CD4-positive, alpha-beta T cell (primary cell): ENCODE data around the gene NAV2. TPM values are rescaled to one million over a fixed set of nuclear protein-coding genes. Genes with fewer than 3 reads are reported as not detected.

Experiments
- ATAC-seq: fragments of 200-7000 bp; cut with Tn5 transposase; one replicate; pipeline ENCODE4 v1.10.0; 2022; ENCODE audit warnings: mild to moderate bottlenecking; ENCODE audit not compliant: poor library complexity
- CTCF ChIA-PET: fragments of 350-600 bp; sonication (Branson Sonifier 250); formaldehyde crosslinking; loops from one replicate; lab custom pipeline; 2021; ENCODE audit warnings: antibody characterized with exemption, inconsistent platforms; lab: Charles Lee
- POLR2A ChIA-PET: fragments of 350-600 bp; sonication (Branson Sonifier 250); formaldehyde crosslinking; loops from one replicate; lab custom pipeline; 2021; ENCODE audit warnings: antibody characterized with exemption, inconsistent platforms; lab: Charles Lee
- DNase-seq, 14 experiments: peaks; one replicate each; pipeline ENCODE4 v3.0.0-alpha.2; 2013 to 2020; ENCODE audit warnings: mixed read lengths in 2 of 14
- H3K27ac ChIP-seq, 2 donors: one replicate each; pipeline versions ENCODE4 v1.5.1 to v1.7.0; 2013; ENCODE audit warnings: low read length in 2 of 2, low read depth in 1 of 2, mild to moderate bottlenecking in 1 of 2
- H3K27me3 ChIP-seq, 2 experiments: 1 replicate in 1 of 2; 2 replicates in 1 of 2; pipeline versions ENCODE4 v1.6.1 to v1.7.0; 2013; ENCODE audit warnings: low read length in 2 of 2, control low read depth in 1 of 2, mild to moderate bottlenecking in 1 of 2, moderate library complexity in 1 of 2; ENCODE audit not compliant: insufficient read depth in 2 of 2, control insufficient read depth in 1 of 2
- H3K36me3 ChIP-seq: one replicate; pipeline ENCODE4 v1.6.1; 2013; ENCODE audit warnings: low read length, control low read depth; ENCODE audit not compliant: insufficient read depth
- H3K4me1 ChIP-seq: one replicate; pipeline ENCODE4 v1.6.1; 2013; ENCODE audit warnings: low read length, control low read depth; ENCODE audit not compliant: insufficient read depth
- H3K4me3 ChIP-seq: one replicate; pipeline ENCODE4 v1.5.1; 2013; ENCODE audit warnings: mild to moderate bottlenecking, low read length, moderate library complexity
- H3K9me3 ChIP-seq, 2 experiments: 1 replicate in 1 of 2; 2 replicates in 1 of 2; pipeline versions ENCODE4 v1.6.1 to v1.7.0; 2013; ENCODE audit warnings: low read length in 2 of 2, mild to moderate bottlenecking in 2 of 2, control low read depth in 1 of 2, moderate library complexity in 1 of 2; ENCODE audit not compliant: control insufficient read depth in 1 of 2, insufficient read depth in 1 of 2
- H3K27ac Mint-ChIP-seq: one replicate; pipeline ENCODE4 v1.8.0; 2020; ENCODE audit warnings: mixed read lengths
- H3K27me3 Mint-ChIP-seq: one replicate; pipeline ENCODE4 v1.8.0; 2021; ENCODE audit warnings: mixed read lengths
- H3K36me3 Mint-ChIP-seq: one replicate; pipeline ENCODE4 v1.8.0; 2021; ENCODE audit warnings: low read depth, mixed read lengths
- H3K4me1 Mint-ChIP-seq: one replicate; pipeline ENCODE4 v1.8.0; 2021; ENCODE audit warnings: low read depth, mixed read lengths
- H3K4me3 Mint-ChIP-seq: one replicate; pipeline ENCODE4 v1.8.0; 2020; ENCODE audit warnings: mild to moderate bottlenecking, mixed read lengths
- H3K9me3 Mint-ChIP-seq: one replicate; pipeline ENCODE4 v1.8.0; 2020; ENCODE audit warnings: mixed read lengths
- CTCF ChIP-seq: fragments of 200-600 bp; IDR thresholded peaks from one replicate; pipeline ENCODE4 v1.8.0; 2022; ENCODE audit warnings: antibody characterized with exemption, mild to moderate bottlenecking
- intact Hi-C, 2 experiments: fragments of 100-400 bp; cut with DNase I in 1 of 2; cut with micrococcal nuclease in 1 of 2; formaldehyde crosslinking; loops; one replicate each; pipeline versions ENCODE4 v1.15.1 to v1.9.0; 2023 to 2025; cut with DNase I, micrococcal nuclease
- total RNA-seq, 174 experiments: library from RNA in 2 of 174; stranded (reverse) in 2 of 174; gene quantifications; one replicate each; pipeline ENCODE4 v1.2.3 and lab custom pipeline; 2021 to 2026

Gene NAV2
- total RNA-seq, 2 experiments from 2014 or later = 0.55 to 0.64 TPM

GRCh38 chr11:20159466-20160381, 447.1 kb downstream of the NAV2 start:
- Mint-ChIP-seq H3K4me1 (peaks cover 70% of the 10 kb centered on the region), H3K27me3 (peaks cover 82% of the 10 kb centered on the region), H3K4me3 (peak overlapping the region; percentile 44), H3K36me3 (no peaks in the 10 kb centered on the region), H3K27ac (no peak overlapping the region), H3K9me3 (no peaks in the 10 kb centered on the region)
- Histone ChIP-seq H3K27me3 (peaks cover 81 to 87% of the 10 kb centered on the region in 2 experiments), H3K9me3 (peaks cover 14 to 60% of the 10 kb centered on the region in 2 experiments), H3K36me3 (no peaks in the 10 kb centered on the region), H3K4me3 (no peak overlapping the region), H3K4me1 (peaks cover 55% of the 10 kb centered on the region), H3K27ac (no peak overlapping the region)
- TF ChIP-seq CTCF = no peak
- ATAC-seq (no peak), DNase-seq (peak in 1 of 14 experiments; percentile 10)
- intact Hi-C loops = no loop called here
- CTCF ChIA-PET = interaction anchor here (1.8 kb wide), 1 partner anchor 31 kb away, joined by 3 read pairs; no protein-coding TSS in a partner anchor
- POLR2A ChIA-PET = no interaction called here

DNA sequence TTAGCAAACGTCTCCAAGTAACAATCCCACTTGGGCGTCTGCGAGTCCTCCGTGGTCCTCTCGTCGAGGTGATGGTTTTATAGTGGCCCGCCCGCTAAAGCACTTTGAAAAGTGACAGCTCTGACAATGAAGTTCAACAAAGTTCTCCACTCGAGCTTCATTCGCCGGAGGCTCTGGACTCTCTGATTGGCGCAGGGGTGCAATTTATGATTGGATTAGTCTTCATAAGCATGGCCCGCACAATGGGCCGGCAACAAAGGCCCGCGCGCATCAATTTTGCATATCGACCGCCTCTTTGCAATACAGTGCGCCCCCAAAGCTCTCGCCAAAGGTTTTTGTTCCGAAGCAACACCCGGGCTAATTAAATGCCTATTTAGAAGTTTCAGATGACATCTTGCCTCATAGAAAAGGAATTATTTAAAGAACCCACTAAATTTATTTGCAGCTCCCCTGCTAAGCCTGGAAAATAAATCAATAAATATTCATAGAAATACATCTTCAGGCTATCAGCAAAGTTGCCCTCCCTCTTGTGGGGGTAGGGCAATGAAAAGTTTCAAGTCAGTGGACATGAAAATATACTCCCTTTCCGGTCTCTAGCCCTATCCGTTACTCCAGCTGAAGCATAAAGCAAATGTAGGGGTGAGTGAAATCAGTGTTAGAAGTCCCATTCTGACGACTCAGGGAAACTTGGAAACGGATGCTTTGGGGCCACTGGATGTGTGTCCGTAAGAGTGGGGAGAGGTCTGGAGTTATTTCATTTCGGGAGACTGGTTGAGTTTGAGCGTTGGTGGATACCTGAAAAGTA, 448.0 kb downstream of the NAV2 start, which contains the start of gene DBX1:
DBX1 (minus strand) TSS at position 51 of the 805 bp plus-strand sequence. CDS start 151 bp downstream, outside the sequence.
- Histone ChIP-seq H3K4me3 (no peak within 1 kb of the TSS), H3K27ac (no peak within 1 kb of the TSS), H3K36me3 (no peaks in the 10 kb centered on the region), H3K9me3 (peaks cover 14 to 63% of the 10 kb centered on the region in 2 experiments), H3K4me1 (peaks cover 54% of the 10 kb centered on the region), H3K27me3 (peaks cover 87 to 93% of the 10 kb centered on the region in 2 experiments)
- Mint-ChIP-seq H3K27me3 (peaks cover 90% of the 10 kb centered on the region), H3K27ac (no peak within 1 kb of the TSS), H3K4me3 (peak within 1 kb of the TSS; percentile 44), H3K36me3 (no peaks in the 10 kb centered on the region), H3K9me3 (no peaks in the 10 kb centered on the region), H3K4me1 (peaks cover 68% of the 10 kb centered on the region)
- intact Hi-C loops = no loop called here
- POLR2A ChIA-PET = no interaction called here
- CTCF ChIA-PET = interaction anchor here (1.1 to 1.8 kb wide), 2 partner anchors 28 to 32 kb away, joined by 3 read pairs; no protein-coding TSS in a partner anchor
- no peak for DNase-seq
- ATAC-seq = no peak
- TF ChIP-seq CTCF = no peak

DNA sequence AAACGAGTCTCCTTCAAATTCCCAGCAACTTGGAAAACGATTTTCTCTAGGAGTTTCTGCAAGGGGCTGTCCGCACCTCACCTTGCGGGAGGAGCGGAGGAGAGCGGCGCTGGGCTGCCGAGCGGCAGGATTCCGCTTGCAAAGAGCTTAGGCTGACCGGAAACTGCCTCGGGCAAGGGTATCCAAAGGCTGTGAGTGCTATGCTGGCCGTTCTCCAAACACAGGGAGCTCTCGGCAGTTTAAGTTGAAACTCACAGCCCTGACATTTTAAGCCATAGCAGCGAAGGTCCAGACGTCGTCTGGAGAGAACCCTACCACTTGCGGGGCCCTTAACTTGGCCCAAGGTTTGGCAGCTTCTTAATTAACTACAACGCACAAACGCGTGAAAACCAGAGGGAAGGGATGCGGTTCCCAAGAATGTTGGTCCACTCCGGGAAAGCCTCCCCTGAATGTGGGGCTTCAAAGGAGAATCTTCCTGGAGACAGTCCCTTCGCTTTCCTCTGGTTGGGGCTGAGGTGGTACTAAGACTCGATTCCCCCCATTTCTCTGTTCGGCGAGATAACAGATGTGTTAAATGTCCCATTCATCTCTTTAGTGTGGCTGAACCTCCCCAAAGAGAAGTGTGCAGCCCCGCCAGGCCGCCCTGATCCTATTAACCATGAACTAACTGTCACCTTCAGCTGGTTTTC, 448.7 kb downstream of the NAV2 start:
- no peaks in the 10 kb centered on the region for H3K36me3 ChIP-seq
- H3K4me1 Mint-ChIP-seq = peaks cover 60% of the 10 kb centered on the region
- ChIA-PET POLR2A (no interaction called here), CTCF (interaction anchor here (1.1 kb wide), 1 partner anchor 28 kb away, joined by 3 read pairs; no protein-coding TSS in a partner anchor)
- no peak overlapping the region for H3K4me3 ChIP-seq
- H3K9me3 Mint-ChIP-seq = no peaks in the 10 kb centered on the region
- H3K4me3 Mint-ChIP-seq = peak overlapping the region; percentile 21
- H3K27me3 Mint-ChIP-seq = peaks cover 90% of the 10 kb centered on the region
- intact Hi-C loops = no loop called here
- H3K36me3 Mint-ChIP-seq = no peaks in the 10 kb centered on the region
- peaks cover 85 to 93% of the 10 kb centered on the region in 2 experiments for H3K27me3 ChIP-seq
- no peak overlapping the region for H3K27ac Mint-ChIP-seq
- ATAC-seq (no peak), DNase-seq (peak in 1 of 14 experiments; percentile 10)
- no peak for TF ChIP-seq CTCF
- no peak overlapping the region for H3K27ac ChIP-seq
- peaks cover 14 to 57% of the 10 kb centered on the region in 2 experiments for H3K9me3 ChIP-seq
- peaks cover 47% of the 10 kb centered on the region for H3K4me1 ChIP-seq
